Activated B cell treated with CpG ODN at 0.5 μM for 24 hours (primary cell): ENCODE measurements around the gene SCART1. TPM values are rescaled to one million over a fixed set of nuclear protein-coding genes. Genes with fewer than 3 reads are reported as not detected.
"Not testable (repeated sequence)": the region's sequence is repeated elsewhere in the genome, so short reads cannot be mapped to it uniquely, and the experiment has no call there.

Source experiments
- ATAC-seq: fragments of 200-7000 bp; cut with Tn5 transposase; one replicate; pipeline ENCODE4 v1.10.0; 2021; ENCODE audit warnings: low read depth, mild to moderate bottlenecking, moderate library complexity
- CTCF ChIA-PET: fragments of 350-600 bp; sonication (Branson Sonifier 250); formaldehyde crosslinking; loops from one replicate; lab custom pipeline; 2021; ENCODE audit warnings: antibody characterized with exemption; lab: Charles Lee
- POLR2A ChIA-PET: fragments of 350-600 bp; sonication (Branson Sonifier 250); formaldehyde crosslinking; loops from one replicate; lab custom pipeline; 2021; ENCODE audit warnings: antibody characterized with exemption; lab: Charles Lee
- DNase-seq: peaks from one replicate; pipeline ENCODE4 v3.0.0; 2022
- H3K27ac Mint-ChIP-seq: one replicate; pipeline ENCODE4 v1.8.0; 2020; ENCODE audit warnings: mixed read lengths
- H3K27me3 Mint-ChIP-seq: one replicate; pipeline ENCODE4 v1.8.0; 2021; ENCODE audit warnings: mixed read lengths
- H3K36me3 Mint-ChIP-seq: one replicate; pipeline ENCODE4 v1.8.0; 2021; ENCODE audit warnings: low read depth, mixed read lengths
- H3K4me1 Mint-ChIP-seq: one replicate; pipeline ENCODE4 v1.8.0; 2021; ENCODE audit warnings: mixed read lengths
- H3K4me3 Mint-ChIP-seq: one replicate; pipeline ENCODE4 v1.8.0; 2020; ENCODE audit warnings: mild to moderate bottlenecking, mixed read lengths
- H3K9me3 Mint-ChIP-seq: one replicate; pipeline ENCODE4 v1.8.0; 2020; ENCODE audit warnings: mixed read lengths
- CTCF ChIP-seq: fragments of 200-600 bp; IDR thresholded peaks from one replicate; pipeline ENCODE4 v1.8.0; 2022; ENCODE audit warnings: antibody characterized with exemption, mild to moderate bottlenecking
- intact Hi-C: fragments of 100-400 bp; cut with micrococcal nuclease; formaldehyde crosslinking; loops from one replicate; pipeline ENCODE4 v1.15.1; 2024
- total RNA-seq: library from RNA; stranded (reverse); gene quantifications from 2 replicates; pipeline ENCODE4 v1.2.3, GENCODE V29; 2022

SCART1 gene
- total RNA-seq, 1 donor from 2014 or later, result 2.8 TPM

- TF ChIP-seq CTCF, result no peak
- no peaks in the 10 kb centered on the region for H3K36me3 Mint-ChIP-seq
- H3K9me3 Mint-ChIP-seq, result peaks cover 3% of the 10 kb centered on the region
- peaks cover 6% of the 10 kb centered on the region for H3K4me1 Mint-ChIP-seq
- intact Hi-C loops, result loop anchor here (10.0 kb wide), 1 partner anchor 75 kb away; no protein-coding TSS in a partner anchor
- CTCF ChIA-PET, result no interaction called here
- no peak for ATAC-seq
- H3K27me3 Mint-ChIP-seq, result peaks cover 5% of the 10 kb centered on the region
- DNase-seq, result no peak
- no peak overlapping the region for H3K4me3 Mint-ChIP-seq
- no peak overlapping the region for H3K27ac Mint-ChIP-seq
- POLR2A ChIA-PET, result no interaction called here
These were observed 14.0 kb upstream of the SCART1 start for GRCh38 chr10:133439517-133440461.

GRCh38 chr10:133440633-133441285 is 13.0 kb upstream of the SCART1 start:
- no peak for DNase-seq
- intact Hi-C loops, result no loop called here

GRCh38 chr10:133441356-133441755 is 12.4 kb upstream of the SCART1 start:
- H3K4me1 Mint-ChIP-seq, H3K4me3 Mint-ChIP-seq, H3K27ac Mint-ChIP-seq: not testable (repeated sequence)

More at GRCh38 chr10:133440633-133441285, 13.0 kb upstream of the SCART1 start:
- no peak overlapping the region for H3K4me3 Mint-ChIP-seq
- ChIA-PET POLR2A (no interaction called here), CTCF (no interaction called here)
- peaks cover 6% of the 10 kb centered on the region for H3K4me1 Mint-ChIP-seq
- H3K27ac Mint-ChIP-seq, result no peak overlapping the region
- no peaks in the 10 kb centered on the region for H3K9me3 Mint-ChIP-seq
- peaks cover 5% of the 10 kb centered on the region for H3K27me3 Mint-ChIP-seq
- no peak for ATAC-seq
- H3K36me3 Mint-ChIP-seq, result peaks cover 1% of the 10 kb centered on the region
- no peak for TF ChIP-seq CTCF

DNA sequence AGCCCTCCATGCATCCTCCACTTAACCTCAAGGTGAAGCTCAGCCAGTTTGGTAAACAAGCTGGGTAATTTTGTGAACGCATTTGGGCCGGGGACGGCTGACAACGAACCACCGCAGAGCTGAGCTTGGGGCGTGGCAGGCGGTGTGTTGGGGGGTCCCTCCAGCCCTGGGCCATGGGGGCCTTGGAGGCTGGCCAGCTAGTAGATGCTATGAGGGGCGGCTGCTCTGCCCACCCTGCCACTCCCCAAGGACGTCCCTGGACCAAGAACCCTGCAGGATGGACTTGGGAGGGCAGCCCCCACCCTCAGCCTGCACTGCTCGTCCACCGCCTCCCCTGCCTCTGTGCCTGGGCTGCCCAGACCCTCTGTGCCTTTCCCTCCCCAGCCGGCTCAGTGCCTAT is 12.0 kb upstream of the SCART1 start:
- Mint-ChIP-seq H3K4me3 (no peak overlapping the region), H3K27ac (no peak overlapping the region), H3K36me3 (peaks cover 4% of the 10 kb centered on the region), H3K9me3 (peaks cover 3% of the 10 kb centered on the region), H3K4me1 (peaks cover 6% of the 10 kb centered on the region), H3K27me3 (no peaks in the 10 kb centered on the region)
- ChIA-PET CTCF (no interaction called here), POLR2A (no interaction called here)
- TF ChIP-seq CTCF, result no peak
- ATAC-seq, result no peak
- intact Hi-C loops, result no loop called here
- DNase-seq, result no peak

More at GRCh38 chr10:133441356-133441755, 12.4 kb upstream of the SCART1 start:
- POLR2A ChIA-PET, H3K9me3 Mint-ChIP-seq, intact Hi-C loops, H3K27me3 Mint-ChIP-seq, CTCF ChIA-PET, ATAC-seq, DNase-seq, H3K36me3 Mint-ChIP-seq: not testable (repeated sequence)

GRCh38 chr10:133442191-133442966 is 11.4 kb upstream of the SCART1 start:
- Mint-ChIP-seq H3K9me3 (peaks cover 6% of the 10 kb centered on the region), H3K4me3 (no peak overlapping the region), H3K4me1 (peaks cover 6% of the 10 kb centered on the region), H3K27me3 (no peaks in the 10 kb centered on the region), H3K36me3 (peaks cover 6% of the 10 kb centered on the region), H3K27ac (no peak overlapping the region)
- ATAC-seq (no peak), DNase-seq (no peak)
- TF ChIP-seq CTCF, result no peak
- CTCF ChIA-PET, result no interaction called here
- POLR2A ChIA-PET, result no interaction called here
- intact Hi-C loops, result no loop called here
